ENCODE results near the gene SERPINB1.

- TF ChIP-seq POLR2A (conservative IDR thresholded peaks at IDR 0.05): no peak
- TF ChIP-seq NCOA2 (IDR thresholded peaks at IDR 0.05; ENCODE audit: partially characterized antibody in 2 of 2): no peak
- no peak for TF ChIP-seq ZFP36 (IDR thresholded peaks at IDR 0.05; ENCODE audit: low read depth, low read length, partially characterized antibody)
- TF ChIP-seq, protein P1, sequence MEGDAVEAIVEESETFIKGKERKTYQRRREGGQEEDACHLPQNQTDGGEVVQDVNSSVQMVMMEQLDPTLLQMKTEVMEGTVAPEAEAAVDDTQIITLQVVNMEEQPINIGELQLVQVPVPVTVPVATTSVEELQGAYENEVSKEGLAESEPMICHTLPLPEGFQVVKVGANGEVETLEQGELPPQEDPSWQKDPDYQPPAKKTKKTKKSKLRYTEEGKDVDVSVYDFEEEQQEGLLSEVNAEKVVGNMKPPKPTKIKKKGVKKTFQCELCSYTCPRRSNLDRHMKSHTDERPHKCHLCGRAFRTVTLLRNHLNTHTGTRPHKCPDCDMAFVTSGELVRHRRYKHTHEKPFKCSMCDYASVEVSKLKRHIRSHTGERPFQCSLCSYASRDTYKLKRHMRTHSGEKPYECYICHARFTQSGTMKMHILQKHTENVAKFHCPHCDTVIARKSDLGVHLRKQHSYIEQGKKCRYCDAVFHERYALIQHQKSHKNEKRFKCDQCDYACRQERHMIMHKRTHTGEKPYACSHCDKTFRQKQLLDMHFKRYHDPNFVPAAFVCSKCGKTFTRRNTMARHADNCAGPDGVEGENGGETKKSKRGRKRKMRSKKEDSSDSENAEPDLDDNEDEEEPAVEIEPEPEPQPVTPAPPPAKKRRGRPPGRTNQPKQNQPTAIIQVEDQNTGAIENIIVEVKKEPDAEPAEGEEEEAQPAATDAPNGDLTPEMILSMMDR (IDR thresholded peaks at IDR 0.05 in 2 of 3, conservative IDR thresholded peaks at IDR 0.05 in 1 of 3; ENCODE audit: insufficient read depth in 2 of 3, low read depth in 1 of 3, low read length in 3 of 3): no peak
- TF ChIP-seq MYNN (IDR thresholded peaks at IDR 0.05): no peak
- no peak for TF ChIP-seq MYNN (CRISPR knock-in tag; IDR thresholded peaks at IDR 0.05)
- TF ChIP-seq, protein P2, sequence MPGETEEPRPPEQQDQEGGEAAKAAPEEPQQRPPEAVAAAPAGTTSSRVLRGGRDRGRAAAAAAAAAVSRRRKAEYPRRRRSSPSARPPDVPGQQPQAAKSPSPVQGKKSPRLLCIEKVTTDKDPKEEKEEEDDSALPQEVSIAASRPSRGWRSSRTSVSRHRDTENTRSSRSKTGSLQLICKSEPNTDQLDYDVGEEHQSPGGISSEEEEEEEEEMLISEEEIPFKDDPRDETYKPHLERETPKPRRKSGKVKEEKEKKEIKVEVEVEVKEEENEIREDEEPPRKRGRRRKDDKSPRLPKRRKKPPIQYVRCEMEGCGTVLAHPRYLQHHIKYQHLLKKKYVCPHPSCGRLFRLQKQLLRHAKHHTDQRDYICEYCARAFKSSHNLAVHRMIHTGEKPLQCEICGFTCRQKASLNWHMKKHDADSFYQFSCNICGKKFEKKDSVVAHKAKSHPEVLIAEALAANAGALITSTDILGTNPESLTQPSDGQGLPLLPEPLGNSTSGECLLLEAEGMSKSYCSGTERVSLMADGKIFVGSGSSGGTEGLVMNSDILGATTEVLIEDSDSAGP (CRISPR knock-in tag; IDR thresholded peaks at IDR 0.05): no peak
- TF ChIP-seq, protein P3, sequence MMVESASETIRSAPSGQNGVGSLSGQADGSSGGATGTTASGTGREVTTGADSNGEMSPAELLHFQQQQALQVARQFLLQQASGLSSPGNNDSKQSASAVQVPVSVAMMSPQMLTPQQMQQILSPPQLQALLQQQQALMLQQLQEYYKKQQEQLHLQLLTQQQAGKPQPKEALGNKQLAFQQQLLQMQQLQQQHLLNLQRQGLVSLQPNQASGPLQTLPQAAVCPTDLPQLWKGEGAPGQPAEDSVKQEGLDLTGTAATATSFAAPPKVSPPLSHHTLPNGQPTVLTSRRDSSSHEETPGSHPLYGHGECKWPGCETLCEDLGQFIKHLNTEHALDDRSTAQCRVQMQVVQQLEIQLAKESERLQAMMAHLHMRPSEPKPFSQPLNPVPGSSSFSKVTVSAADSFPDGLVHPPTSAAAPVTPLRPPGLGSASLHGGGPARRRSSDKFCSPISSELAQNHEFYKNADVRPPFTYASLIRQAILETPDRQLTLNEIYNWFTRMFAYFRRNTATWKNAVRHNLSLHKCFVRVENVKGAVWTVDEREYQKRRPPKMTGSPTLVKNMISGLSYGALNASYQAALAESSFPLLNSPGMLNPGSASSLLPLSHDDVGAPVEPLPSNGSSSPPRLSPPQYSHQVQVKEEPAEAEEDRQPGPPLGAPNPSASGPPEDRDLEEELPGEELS (CRISPR knock-in tag; IDR thresholded peaks at IDR 0.05; ENCODE audit: borderline replicate concordance): no peak
- TF ChIP-seq MTA3 (IDR thresholded peaks at IDR 0.05; ENCODE audit: borderline replicate concordance): no peak
- TF ChIP-seq ETS1 (conservative IDR thresholded peaks at IDR 0.05; ENCODE audit: control insufficient read depth, low read depth, low read length): no peak
- TF ChIP-seq DPF2 (IDR thresholded peaks at IDR 0.05): no peak
- no peak for TF ChIP-seq USF1 (CRISPR knock-in tag; IDR thresholded peaks at IDR 0.05)
Measured at GRCh38 chr6:2795162-2795561, 46.5 kb downstream of the SERPINB1 start.
